Activated CD8-positive, alpha-beta memory T cell treated with anti-CD3 and anti-CD28 coated beads, Interleukin-2, amount 50 U/mL, for 48 hours (primary cell): Measurements from ENCODE around the gene CBLB.
"Not testable (repeated sequence)": the region's sequence is repeated elsewhere in the genome, so short reads cannot be mapped to it uniquely, and the experiment has no call there.

Source experiments
- DNase-seq: peaks from one replicate; pipeline ENCODE4 v3.0.0-alpha.2; 2020

The CBLB gene

GRCh38 chr3:105780107-105780506 is 88.7 kb downstream of the CBLB start:
- DNase-seq: no peak

DNA sequence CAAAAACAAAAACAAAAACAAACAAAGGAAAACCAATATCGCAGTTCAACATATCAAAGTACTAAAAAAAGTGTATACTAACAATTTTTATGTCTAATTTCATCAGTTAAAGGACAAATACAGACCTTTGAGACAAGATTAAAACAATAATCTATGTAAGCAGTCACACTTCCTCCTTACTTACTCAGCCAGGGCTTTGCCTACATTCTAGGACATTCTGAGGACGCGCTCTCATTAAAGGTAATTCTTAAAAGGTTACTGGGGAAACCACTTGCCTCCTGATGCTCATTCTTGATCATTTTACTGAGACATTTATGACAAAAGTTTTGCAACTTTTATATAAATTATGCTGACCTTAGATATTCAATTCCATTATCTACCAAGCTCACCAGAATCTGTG is 93.4 kb downstream of the CBLB start:
- no peak for DNase-seq

DNA sequence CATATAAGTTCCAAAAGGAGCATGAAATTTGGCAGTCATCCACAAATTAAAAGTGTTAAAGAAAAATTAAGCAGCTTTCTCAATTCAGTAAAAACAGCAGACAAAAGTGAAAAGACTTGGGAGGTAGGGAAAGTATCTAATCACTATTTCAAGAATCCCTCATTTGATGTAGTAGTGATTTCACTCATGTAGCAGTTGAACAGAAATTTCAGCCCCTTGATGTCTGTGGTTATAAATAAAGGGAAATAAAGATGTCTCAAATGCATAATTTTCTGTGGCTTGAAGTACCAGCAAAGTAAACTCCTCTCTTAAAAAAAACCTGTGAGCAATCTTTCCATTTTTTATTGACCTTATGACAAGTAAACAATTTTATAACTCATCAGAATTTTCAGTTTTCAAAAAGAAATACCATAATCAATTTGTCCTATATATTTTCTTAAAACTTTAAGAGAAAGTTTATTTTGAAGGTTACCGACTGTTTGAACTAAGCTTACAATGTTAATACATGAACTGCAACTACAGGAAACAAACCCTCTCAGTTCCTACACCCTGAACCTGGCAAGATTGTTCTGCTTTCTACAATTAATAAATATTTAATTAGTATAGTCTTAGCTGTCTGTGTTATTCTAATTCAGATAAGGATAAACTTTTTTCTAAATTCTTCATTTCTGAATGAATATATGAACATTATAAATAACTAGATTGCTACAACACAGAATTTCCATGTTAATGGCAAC is 94.2 kb downstream of the CBLB start:
- DNase-seq: no peak

- no peak for DNase-seq
Observed at GRCh38 chr3:105773291-105773690, 95.5 kb downstream of the CBLB start.

DNA sequence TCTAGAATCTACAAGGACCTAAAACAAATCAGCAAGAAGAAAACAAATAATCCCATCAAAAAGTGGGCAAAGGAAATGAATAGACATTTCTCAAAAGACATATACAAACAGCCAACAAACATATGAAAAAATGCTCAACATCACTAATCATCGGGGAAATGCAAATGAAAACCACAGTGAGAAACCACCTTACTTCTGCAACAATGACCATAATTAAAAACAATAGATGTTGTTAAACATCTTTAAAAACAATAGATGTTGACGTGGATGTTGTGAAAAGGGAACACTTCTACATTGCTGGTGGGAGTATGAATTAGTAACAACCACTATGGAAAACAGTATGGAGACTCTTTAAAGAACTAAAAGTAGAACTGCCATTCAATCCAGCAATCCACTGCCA is 96.2 kb downstream of the CBLB start:
- DNase-seq: no peak

DNA sequence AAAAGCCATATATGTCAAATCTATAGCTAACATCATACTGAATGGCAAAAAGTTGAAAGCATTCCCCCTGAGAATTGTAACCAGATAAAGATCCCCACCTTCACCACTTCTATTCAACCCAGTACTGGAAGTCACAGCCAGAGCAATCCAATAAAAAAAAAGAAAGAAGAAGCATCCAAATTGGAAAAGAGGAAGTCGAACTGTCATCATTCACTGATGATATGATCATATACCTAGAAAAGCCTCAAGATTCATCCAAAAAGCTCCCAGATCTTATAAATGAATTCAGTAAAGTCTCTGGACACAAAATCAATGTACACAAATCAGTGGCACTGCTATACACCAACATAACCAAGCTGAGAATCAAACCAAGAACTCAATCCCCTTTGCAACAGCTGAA is 97.4 kb downstream of the CBLB start:
- no peak for DNase-seq

DNA sequence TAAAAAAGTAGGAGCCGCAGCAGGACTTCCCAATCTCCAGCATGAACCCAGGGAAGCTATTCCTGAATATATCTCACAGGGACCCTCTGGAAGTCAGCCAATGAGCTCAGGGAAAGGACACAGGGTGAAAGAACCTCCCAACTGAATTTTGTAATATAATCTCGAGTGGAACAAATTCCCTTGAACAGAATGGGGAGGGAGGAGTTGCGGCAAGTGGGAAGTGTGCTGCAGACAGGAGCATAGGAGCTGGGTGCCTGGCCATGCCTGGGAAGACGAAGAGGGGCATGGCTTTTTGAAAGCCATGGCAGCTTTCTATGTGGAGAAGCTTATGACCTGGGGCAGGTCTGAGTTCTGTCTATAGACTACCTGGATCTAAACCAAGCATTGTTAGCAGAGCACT is 98.4 kb downstream of the CBLB start:
- DNase-seq: no peak

DNA sequence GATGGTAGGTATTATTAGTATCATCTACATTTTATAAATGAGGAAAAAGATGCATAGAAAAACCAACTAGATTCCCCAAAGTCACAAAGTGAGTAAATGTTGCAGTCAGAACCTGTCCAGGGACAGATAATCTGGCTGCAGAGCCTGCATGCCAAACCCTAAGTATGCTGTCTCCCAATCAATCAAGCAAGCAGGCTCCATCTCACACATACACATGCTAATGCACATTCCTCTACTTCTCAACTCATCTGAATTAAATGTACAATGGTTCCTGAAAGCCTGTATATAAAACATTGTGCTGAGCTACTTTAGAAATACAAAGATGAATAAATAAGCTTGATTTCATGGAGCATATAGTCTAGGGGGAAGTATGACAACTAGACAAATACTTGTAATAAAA is 101.0 kb downstream of the CBLB start:
- DNase-seq: no peak

GRCh38 chr3:105767216-105767615 is 101.6 kb downstream of the CBLB start:
- DNase-seq: no peak

DNA sequence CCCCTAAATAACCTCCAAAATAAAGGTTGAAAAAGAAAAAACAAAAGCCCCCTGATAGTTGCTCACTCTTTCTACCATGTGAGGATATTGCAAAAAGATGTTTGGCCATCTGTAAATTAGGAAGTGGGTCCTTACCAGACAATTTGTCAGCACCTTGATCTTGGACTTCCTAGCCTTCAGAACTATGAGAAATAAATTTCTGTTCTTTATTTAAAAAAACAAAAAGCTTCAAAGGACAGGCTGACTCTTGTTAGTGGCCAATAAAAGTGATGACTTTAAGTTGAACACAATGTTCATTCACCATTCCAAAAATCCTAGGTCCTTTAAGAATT is 103.5 kb downstream of the CBLB start:
- no peak for DNase-seq

DNA sequence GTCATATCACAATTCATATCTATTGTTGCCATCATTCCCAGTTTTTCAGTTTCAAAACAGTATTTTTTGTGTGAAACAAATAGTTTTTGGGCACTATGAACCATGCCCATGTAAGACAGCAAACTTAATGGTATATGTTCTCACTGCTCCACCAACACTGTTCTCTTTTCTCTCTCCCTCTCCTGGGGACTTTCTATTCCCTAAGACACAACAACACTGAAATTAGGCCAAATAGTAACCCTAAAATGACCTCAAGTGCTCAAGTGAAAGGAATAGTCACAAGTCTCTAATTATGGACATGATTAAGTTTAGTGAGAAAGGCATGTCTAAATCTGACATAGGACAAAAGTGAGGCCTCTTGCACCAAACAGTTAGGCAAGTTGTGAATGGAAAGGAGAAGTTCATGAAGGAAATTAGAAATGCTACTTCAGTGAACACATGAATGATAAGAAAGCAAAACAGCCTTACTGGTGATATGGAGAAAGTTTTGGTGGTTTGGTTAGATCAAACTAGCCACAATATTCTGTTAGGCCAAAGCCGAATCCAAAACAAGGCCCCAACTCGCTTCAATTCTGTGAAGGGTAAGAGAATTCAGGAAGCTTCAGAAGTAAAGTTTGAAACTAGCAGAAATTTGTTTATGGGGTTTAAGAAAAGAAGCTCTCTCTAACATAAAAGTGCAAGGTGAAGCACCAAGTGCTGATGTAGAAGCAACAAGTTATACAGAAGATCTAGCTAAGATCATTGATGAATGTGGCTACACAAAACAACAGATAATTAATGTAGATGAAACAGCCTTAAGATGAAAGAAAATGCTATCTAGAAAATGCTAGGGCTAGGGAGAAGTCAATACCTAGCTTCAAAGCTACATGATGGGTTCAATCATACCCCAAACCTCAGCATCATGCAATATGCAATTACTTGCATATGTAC is 104.2 kb downstream of the CBLB start:
- DNase-seq: no peak

DNA sequence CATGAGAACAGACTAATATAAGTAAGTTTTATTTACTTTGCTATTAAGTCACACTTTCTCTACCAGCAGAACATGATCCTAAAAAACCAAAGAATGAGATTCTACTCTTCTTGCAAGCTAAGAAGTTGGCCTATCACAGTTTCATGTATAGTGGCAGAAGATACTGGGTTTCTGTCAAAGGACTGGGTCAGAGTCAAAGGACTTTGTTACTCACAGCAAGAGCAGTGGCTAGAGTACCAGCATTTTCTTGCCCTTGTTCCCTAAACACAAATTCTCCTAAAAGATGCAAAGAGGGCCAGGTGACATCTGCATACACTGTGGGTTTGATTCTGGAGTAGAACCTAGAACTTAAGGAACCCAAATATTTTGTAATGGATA is 105.2 kb downstream of the CBLB start:
- no peak for DNase-seq

DNA sequence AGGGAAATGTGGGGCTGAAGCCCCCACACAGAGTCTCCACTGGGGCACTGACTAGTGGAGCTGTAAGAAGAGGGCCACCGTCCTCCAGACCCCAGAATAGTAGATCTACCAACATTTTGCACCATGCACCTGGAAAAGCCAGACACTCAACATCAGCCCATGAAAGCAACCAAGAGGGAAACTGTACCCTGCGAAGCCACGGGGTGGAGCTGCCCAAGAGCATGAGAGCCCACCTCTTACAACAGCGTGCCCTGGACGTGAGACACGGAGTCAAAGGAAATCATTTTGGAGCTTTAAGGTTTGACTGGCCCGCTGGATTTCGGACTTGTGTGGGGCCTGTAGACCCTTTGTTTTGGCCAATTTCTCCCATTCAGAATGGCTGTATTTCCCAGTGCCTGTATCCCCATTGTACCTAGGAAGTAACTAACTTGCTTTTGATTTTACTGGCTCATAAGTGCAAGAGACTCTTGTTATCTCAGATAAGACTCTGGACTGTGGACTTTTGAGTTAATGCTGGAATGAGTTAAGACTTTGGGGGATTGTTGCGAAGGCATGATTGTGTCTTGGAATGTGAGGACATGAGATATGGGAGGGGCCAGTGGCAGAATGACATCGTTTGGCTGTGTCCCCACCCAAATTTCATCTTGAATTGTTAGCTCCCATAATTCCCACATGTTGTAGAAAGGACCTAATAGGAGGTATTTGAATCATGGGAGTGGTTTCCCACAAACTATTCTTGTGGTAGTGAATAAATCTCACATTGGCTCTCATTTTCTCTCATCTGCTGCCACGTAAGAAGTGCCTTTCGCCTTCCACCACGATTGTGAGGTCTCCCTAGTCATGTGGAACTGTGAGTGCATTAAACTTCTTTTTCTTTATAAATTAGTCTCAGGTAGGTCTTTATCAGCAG is 105.8 kb downstream of the CBLB start:
- DNase-seq: no peak

- not testable (repeated sequence) for DNase-seq
Observed at GRCh38 chr3:105762214-105762613, 106.6 kb downstream of the CBLB start.

- DNase-seq: no peak
Observed at GRCh38 chr3:105759442-105760078, 109.3 kb downstream of the CBLB start.

- no peak for DNase-seq
Observed at GRCh38 chr3:105758451-105758850, 110.4 kb downstream of the CBLB start.

GRCh38 chr3:105755121-105755886 is 113.5 kb downstream of the CBLB start:
- no peak for DNase-seq

GRCh38 chr3:105752791-105753415 is 115.9 kb downstream of the CBLB start:
- no peak for DNase-seq

GRCh38 chr3:105747696-105748095 is 121.1 kb downstream of the CBLB start:
- DNase-seq: no peak

GRCh38 chr3:105747060-105747541 is 121.7 kb downstream of the CBLB start:
- no peak for DNase-seq

GRCh38 chr3:105746231-105746996 is 122.4 kb downstream of the CBLB start:
- DNase-seq: no peak
